GM21723 (cell line): Measurements from ENCODE around the gene FHOD3.

Experiments used
- ATAC-seq: cut with Tn5 transposase; IDR thresholded peaks from one replicate; pipeline ENCODE4 v1.9.1; 2021; ENCODE audit warnings: mild to moderate bottlenecking, moderate library complexity; ENCODE audit not compliant: unreplicated experiment

The FHOD3 gene

DNA sequence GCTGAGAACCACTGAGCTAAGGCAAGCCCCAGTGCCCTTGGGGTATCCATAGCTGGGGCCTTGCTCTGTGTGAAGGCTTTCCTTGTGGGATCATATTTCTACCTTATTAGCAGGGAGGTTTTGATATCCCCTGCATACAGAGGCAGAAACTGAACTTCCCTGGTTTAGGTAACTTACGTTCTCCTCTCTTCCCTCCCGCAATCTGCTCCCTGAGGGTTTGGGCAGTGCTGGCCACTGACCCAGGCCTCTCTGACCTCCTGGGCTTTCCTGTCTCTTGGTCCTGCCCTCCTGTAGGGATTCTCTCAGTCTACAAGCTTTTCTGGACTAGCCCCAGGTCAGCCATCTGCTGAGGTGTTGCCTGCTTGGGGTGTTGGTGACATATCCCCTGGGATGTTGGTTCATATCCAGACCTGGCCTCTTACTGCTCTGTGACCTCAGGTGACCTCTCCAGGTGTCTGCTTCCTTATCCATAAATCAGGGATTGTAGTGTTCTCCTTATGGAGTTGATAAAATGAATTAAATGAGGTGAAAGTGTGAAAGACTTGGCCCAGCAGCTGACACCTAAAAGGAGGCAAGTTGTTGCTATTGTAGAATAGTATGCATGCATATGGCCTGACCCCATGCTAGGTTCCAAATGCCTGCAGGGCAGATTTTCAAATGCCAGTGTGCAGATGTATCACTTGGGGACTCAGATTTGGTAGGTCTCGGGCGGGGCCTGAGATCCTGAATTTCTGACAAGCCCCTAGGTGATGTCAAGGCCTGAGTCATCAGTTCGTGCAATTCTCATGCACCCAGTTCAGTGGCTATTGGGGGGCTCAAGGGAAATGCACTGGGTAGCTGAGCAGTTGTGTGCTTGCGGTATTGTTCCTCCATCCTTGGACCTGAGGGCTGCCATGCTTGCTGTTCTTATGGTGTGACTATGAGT lies 106.6 kb downstream of the FHOD3 start:
- ATAC-seq: no peak

DNA sequence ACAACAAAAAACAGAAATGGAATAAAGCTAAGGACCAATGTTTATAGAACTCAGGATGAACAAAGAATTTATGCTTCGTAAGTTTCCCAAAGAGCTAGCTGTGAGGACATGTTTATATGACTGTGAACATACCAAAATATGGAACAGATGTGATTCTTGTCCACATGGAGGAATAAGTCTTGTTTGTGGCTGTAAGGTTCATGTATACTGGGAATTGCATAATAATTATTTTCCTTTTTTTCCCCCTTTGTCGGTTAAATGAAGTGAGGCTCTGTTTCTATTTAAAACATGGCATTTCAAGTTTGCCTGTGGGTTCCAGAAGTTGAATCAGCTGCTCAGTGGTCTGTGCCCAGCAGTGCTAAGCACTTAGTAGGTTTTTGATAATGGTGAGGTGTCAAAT lies 108.1 kb downstream of the FHOD3 start:
- ATAC-seq: no peak

DNA sequence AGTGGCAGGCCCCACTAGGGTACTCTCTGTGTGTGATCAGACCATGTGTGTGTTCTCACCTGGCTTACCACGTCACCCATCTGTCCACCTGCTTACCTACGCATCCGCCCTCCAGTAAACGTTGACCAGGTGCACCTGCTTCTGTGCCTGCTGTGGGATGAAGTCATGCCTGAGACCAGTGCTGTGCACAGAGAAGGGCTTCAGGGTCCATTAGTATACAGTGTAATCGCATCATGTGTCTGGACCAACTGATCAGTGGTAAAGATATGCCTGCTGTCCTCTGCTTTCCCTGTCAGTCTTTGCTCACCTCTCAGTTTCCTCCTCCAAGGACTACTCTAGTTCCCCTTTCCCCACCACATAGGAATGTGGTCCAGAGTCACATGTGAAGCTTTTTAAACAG lies 109.3 kb downstream of the FHOD3 start:
- ATAC-seq: no peak

DNA sequence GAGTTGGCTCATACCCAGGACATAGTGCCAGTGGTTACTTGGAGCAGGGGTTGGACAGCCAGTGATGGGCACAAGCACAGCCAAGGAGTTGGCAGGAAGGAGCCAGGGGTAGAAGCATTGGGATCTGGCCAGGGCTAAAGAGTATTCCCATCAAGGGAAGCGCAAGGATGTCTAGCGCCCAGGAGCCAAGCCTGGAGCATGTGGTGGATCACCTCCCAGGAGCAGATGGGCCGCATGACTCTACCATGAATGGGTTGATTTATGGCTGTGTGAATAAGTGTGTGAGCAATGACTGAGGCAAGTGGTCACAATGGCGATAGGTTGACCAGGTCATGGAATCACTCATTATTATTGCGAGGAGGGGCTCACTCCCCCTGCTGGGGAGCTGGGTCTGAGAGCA lies 111.1 kb downstream of the FHOD3 start:
- no peak for ATAC-seq

DNA sequence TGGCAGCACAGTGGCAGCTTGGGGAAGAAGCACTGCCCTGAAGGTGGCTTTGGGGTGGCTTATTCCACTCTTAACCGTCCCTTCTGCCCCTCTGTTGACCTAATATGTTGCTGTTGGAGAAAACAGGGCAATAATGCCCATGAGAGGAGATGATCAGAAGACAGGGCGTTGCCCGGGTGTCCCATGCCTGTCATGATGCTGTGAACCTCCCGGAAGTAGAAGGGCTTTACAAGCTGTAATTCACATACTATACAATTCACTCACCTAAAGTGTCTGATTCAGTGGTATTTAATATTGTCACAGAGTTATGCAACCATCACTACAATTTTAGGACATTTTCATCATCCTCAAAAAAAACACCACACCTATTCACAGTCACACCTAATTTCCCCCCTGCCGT lies 112.3 kb downstream of the FHOD3 start:
- ATAC-seq: no peak

DNA sequence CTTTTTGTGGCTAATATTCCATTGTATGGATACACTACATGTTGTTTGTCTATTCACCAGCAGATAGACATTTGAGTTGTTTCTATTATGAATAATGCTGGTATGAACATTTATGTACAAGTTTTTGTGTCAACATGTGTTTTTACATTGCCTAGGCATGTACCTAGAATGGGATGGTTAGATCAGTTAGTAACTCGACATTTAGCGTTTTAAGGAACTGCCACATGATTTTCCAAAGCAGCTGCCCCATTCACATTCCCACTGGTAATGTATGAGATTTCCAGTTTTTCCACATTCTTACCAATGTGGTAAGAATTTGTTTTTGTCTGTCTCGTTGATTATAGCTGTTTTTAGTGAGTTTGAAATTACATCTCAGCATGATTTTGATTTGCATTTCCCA lies 112.8 kb downstream of the FHOD3 start:
- ATAC-seq: no peak

DNA sequence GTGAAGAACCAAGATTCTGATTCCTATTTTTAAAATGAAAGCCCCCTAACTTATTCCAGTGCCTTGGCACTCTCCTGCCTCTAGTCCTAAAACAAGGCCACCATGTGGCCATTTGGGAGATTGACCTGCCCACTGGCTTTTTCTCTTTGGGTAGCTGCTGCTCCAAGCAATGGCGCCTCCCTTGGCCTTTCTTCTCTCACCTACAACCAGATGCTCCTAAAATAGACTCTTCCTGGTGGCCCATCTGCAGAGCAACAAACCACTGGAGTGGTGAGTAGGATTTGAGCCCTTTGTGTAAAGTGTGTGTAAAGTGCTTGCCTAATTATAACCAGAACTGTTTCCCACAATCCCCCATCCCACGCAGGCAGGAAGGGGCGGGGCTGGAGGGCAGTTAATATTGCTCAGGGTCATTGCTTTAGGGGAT lies 114.2 kb downstream of the FHOD3 start:
- no peak for ATAC-seq

DNA sequence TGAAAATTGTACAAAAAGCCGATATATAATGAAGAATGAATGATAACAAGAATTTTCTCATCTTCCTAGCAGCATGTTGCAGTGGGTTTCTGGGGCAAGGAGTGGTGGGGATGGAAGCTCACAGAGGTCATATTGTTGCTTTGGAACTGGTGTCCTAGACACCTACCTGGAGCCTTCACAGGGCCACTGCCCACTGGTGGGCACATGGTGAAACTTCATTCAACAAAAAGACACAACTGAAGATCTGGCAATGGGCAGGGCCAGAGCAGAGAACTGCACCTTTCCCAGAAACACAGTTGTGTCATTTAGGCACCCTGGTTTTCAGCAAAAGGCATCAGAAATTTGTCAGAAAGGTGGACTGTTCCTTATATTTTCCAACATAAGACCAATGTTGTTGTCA lies 115.3 kb downstream of the FHOD3 start:
- no peak for ATAC-seq

DNA sequence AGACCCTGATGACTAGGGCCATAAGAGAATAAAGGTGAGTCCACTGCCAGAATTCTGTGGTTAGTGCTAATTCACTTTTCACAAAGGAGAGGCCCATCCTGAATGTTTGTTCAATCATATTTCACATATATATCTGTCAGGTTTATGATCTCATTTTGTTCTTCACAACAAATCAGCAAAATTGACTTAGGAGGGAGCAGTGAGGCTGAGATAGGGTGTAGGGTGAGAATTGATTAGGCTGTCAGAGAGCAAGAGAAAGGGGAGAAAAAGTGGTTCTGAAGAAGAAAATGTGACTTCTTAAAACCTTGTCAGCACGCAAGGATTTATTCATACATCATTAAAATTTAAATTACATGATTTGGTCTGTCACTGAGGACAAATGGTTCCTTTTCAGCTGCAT lies 117.7 kb downstream of the FHOD3 start:
- no peak for ATAC-seq

DNA sequence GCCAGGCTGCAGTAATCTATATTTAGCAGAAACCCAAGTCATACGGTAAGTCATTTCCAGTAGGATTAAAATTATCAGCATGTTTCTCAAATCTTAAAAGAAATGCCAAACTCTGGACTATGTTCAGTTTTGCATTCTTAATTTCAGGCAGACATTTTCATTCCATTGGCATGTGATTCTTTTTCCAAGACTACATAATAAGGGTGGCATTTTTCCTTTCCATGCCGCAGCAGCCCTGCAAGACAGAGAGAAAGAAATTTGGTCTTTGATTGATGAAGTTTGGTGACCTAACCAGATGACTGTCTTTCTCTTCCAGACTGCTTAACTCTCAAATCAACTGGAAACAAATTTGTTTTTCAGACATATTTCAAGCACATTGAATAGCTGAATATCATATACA lies 118.1 kb downstream of the FHOD3 start:
- ATAC-seq: no peak

DNA sequence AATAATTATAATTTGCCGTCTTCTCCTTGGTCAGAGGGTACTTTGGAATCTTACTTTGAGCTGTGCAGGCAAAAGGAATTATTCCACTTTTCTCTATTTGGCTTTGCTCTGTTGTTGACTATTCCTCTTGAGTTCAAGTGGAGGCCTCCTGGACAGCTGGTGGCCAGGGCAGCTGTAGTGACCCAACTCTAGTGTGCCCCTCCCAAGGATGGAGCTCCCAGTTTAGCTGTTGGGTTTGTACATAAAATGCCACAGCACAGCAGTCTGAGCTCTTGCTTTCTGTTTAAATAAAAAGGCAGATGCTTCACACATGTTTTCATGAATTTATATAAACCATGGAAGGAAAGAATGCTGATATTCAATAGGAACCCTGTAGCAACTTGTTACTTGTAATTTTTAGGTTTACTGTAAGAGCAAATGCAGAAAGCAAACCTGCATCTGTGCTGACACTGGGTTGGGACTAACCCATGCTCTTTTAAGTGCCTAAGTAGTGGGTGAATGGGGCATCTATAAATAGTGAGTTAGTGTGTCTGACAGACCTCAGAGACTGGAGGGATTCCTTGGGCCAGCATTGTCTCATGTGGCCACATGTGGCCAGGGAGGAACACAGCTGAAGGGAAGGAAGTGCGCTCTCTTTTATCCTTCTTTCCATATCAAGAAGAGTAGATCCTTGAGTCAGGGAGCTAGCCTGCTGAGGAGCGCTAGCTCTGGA lies 121.8 kb downstream of the FHOD3 start:
- ATAC-seq: no peak

DNA sequence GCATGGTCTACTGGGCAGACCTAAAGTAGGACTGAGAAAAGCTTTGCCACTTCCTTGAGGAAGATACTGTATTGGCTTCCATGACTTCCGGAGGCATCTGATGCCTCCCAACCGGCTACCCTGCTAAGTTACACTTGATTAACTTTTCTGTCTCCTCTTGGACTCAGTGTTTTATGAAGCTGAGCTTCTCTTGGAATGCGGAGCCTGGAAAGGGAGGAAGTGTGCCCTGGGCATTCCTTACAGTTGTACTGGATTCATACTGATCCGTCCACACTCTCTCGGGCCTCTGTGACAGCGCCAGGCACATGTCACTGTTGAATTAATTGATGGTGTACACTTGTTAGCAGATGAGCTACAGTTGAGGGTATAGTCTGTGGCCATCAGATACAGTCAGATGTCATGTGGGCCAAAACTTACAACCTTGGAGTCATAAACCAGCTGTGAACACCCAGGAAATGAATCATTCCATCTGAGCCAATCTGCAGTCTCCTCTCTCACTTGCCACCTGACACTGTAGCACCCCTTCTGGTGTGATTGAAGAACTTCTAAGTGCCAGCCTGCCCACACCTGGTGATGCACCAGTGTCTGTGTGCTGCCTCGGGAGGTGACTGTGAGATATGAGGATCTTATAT lies 122.5 kb downstream of the FHOD3 start:
- ATAC-seq: no peak

DNA sequence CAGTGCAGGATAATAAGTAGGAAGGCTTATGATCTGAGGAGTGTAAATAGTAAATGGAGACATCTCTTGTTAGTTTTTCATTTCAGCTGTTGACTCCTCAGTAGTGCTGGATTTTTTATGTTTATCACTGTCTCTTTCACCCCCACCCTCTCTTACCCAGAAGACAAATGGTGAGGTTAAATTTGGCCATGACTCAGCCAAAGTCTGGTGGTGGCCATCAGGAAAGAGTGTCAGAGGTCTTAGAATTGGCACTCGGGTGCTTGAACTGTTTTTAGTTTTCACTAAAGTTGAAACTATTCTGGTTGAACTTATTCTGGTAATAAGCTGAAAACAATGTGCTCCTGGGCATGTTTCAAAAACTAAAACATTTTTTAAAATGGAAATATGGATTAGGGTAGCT lies 123.3 kb downstream of the FHOD3 start:
- ATAC-seq: no peak

DNA sequence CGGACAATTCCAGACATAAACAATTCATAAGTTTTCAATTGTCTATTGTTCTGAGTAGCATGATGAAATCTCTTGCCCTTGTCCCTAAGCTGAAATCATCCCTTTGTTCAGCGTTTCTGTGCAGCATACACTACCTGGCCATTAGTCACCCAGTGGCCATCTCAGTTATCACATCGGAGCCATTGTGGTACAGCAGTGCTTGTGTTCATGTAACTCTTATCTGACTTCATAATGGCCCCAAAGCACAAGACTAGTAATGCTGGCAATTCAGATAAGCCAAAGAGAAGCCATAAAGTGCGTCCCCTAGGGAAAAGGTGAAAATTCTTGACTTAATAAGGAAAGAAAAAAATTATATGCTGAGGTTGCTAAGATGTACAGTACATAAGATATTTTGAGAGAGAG lies 127.2 kb downstream of the FHOD3 start:
- no peak for ATAC-seq

DNA sequence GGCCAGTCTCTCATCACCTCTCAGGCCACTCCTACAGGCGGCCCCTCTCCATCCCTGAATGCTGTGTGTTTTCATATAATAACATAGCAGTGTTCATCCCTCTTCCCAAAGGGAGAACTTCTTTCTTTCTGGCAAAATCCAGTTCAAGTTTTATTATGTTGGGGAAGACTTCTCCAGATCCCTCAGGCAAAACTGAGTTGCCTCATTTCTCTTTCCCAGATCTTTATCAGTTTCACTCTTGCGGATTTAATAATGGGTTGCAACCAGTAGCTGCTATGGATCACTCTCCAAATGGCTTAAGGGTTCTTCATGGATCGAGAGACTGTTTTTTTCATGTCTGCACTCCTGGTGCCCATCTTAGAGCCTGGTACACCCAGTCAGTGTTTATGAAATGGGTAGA lies 129.9 kb downstream of the FHOD3 start:
- ATAC-seq: no peak

DNA sequence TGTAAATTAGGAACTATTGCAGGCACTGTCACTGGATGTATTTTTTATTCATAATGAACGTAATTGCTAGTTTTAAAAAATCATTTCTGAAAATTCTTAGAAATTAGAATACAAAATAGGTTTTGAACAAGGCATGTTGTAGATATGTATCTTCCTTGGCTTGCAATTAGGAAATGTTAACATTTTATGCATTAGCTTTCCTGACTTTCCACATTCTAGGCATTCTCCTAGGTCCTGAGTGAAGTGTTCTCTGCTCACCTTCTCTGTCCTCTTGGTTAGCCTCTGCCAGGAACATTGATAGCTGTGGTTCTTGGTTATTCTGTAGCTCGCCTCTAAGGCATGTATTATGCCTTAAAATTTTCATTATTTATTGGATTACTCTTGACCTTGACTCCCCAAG lies 130.3 kb downstream of the FHOD3 start:
- ATAC-seq: no peak

DNA sequence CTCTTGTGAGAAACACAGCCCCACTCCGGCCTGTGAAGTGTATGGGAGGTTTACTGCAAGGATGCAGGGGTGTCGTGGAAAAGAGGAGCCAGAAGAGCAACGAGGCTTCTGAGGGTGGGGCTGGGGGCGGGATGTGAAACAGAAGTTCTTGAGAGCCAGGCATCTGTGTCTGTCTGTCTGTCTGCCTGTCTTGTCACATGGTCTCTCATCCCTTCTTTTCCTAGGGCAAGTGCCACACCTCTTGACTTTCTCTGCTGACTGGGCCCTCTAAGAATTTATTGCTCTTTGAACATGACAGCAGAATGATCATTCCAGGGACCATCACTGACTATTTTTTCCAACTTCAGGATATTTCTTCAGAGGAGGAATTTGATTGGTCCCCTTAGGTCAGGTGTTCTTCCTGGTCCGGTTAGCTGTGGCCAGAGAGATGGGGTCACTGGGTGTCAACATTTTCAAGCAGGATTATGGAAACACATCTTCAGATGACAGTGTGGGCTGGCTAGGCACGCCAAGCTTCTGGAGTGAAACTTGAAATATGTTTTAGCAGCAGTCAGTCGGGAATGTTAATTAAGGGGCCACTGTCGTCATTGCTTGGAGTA lies 131.0 kb downstream of the FHOD3 start:
- no peak for ATAC-seq

DNA sequence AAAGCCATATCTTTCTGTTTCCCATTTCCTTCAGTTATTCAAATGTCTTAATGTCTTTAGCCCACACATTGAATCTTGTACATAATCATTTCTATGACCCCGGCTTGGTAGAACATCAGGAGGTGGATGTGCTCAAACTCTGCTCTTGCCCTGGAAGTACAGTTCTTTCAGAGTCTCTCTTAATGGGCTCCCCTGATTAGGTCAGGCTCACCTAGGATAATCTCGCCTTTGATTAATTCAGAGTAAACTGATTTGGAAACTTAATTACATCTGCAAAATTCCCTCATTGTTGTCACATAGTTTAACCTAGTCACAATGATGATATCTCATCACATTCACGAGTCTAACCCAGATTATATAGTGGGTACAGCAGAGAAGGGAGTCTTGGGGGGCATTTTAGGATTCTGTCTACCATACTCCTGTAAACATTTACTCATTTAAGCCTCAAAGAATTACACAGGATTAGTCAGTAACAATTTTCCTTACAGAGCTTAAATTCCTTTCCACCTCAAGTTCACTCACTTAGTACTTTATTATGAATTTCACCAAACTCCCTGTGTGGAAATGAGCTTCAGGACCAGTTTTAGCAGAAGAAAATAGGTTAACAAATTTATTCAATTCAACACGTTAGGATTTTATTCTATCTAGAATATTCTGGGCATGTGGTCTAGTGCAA lies 135.5 kb downstream of the FHOD3 start:
- no peak for ATAC-seq

DNA sequence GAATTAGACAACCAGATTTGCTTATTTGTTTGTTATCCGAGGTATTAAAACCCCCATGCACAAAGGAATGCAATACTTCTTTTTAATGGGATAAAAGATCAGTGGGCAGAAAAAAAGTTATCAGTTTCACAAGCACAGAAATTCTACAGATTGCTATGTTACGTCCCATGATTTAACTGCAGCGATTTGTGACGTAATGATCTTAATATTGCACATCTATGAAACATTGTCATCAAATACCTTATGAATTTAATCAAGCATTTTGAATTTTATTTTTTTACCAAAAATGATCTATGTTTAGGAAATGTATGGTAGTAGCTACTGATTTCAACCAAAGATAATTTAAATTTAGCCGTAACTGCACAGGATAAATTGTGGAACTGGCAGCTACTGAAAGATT lies 138.9 kb downstream of the FHOD3 start:
- ATAC-seq: no peak

DNA sequence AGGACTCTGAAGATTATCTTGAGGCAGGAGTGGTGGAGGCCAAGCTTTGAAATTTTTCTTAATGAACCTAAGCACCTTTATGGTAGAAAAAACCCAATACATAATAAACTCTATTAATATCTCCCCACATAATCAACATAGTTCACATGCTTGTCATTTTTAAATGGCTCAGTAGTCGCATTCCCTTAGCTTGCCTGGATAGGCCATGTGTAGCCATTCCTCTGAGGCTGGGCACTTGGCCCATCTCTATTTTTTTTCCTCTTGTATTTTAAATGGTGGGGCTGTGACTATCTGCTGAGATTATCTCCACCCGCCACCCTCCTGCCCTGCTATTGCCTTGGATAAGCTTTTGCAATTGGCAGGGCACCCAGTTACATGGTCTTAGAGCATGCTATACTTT lies 143.1 kb downstream of the FHOD3 start:
- ATAC-seq: no peak
